Inferior parietal cortex (tissue), 1 donor: ENCODE results near the gene HPS4.
"Not testable (repeated sequence)": the region's sequence is repeated elsewhere in the genome, so short reads cannot be mapped to it uniquely, and the experiment has no call there.

ENCODE experiments used
- DNase-seq: peaks from one replicate; pipeline ENCODE4 v3.0.0-alpha.2; 2016; ENCODE audit errors: extremely low spot score

Gene HPS4

GRCh38 chr22:26443901-26444690 lies 39.5 kb downstream of the HPS4 start:
- DNase-seq, result no peak

DNA sequence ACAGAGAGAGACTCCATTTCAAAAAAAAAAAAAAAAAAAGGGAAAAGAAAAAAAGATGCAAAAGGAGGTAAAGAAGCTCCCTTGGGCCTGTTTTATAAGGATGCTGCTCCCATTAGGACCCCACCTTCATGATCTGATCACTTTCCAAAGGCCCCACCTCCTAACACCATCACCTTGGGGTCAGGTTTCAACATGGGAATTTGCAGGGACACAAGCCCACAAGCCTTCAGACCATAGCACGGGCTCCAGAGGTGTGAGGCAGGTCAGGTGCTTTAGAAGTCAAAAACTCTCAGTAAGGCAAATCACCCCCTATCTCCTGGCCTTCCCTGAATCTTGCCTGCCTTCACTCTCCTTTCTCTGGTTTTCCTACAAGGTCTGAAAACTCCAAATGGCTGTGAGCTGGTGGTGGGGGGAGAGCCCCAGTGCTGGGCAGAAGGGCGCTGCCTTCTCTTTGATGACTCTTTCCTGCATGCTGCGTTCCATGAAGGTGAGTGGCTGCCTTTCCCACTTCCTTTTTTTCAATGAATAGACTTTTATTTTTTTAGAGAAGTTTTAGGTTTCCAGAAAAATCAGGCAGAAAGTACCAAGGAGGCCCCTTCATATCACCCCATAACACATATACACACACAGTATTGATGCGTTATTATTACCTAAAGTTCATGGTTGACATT lies 41.4 kb downstream of the HPS4 start:
- DNase-seq, result no peak

DNA sequence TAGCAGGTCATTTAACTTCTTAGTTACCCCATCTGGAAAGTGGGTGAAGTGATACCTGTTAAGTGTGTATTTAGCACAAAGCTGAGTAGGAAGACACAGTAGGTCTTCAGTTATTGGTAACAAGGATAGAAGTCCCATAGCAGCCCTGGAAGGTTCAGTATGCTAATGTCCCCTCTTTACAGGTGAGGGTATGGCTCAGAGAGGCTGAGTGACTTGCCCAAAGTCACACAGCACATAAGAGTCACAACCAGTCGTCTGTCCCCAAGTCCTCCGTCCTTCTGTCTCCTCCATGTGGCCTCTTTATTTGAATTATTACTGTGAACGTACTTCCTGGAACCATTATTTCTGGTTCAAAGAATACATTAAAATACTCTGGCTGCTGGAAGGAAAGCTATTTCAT lies 44.0 kb downstream of the HPS4 start:
- DNase-seq, result no peak

- DNase-seq, result not testable (repeated sequence)
These were observed 44.8 kb downstream of the HPS4 start for GRCh38 chr22:26438776-26439175.

- no peak for DNase-seq
These were observed 45.7 kb downstream of the HPS4 start for GRCh38 chr22:26437694-26438392.

DNA sequence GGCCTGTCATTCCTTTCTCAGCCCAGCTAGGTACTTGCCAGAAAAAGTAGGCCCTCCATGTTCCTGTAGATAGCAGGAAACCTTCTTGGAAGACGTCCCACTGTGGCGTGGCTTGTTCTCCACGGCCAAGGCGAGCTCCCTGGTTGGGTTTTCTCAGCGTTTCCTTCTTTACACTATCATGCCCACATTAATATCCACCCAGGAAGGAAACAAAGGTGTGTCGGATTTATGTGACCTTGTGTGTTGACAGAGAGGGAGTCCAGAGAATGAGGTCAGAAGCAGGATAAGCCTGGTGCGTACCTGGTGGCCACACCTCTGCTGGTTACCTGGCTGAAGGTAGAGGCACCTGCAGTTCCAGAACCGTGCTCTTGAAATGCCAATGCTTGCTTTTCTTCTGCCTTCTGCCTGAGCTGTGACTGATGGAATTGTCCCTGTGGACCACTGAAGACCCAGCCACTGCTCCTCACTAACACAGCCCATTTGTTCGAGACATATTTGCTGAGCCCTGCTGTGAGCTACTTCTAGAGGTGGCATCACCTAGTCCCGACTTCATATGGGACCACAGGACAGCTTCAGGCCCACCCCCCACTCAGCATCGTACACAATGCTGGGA lies 46.6 kb downstream of the HPS4 start:
- no peak for DNase-seq

DNA sequence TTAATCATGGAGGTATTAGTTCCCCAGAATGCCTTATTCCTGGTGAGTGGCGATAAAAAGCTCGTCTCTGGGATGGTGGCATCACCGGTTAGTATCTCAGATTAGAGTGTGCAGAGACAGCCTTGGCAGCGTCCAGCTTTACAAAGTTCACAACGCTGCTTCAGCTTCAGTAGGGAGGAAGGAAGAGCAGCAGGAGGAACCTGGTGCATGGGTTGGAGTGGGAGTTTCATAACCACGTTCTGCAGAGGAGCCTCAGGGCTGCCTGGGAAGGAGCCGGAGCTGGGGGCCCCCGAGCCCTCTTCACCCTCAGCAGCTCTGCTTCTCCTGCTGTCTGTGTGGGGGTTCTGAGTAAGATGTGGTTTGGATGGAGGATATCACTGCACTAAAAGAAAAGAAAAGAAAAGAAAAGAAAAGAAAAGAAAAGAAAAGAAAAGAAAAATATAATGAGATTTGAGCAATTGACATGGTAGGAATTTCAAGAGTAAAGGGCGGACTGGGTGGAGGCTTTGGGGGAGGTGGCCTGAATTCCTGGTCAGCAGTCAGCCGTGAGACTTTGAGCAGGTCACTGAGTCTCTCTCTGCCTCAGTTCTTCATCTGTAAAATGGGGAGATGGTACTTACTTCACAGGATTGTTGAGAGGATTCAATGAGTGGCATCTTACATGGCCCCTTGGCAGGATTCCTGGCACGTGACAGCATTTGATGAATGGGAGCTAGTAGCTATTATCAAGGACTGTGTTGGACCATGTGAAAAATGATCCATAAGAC lies 48.1 kb downstream of the HPS4 start:
- no peak for DNase-seq

GRCh38 chr22:26433805-26434204 lies 49.8 kb downstream of the HPS4 start:
- DNase-seq, result no peak

DNA sequence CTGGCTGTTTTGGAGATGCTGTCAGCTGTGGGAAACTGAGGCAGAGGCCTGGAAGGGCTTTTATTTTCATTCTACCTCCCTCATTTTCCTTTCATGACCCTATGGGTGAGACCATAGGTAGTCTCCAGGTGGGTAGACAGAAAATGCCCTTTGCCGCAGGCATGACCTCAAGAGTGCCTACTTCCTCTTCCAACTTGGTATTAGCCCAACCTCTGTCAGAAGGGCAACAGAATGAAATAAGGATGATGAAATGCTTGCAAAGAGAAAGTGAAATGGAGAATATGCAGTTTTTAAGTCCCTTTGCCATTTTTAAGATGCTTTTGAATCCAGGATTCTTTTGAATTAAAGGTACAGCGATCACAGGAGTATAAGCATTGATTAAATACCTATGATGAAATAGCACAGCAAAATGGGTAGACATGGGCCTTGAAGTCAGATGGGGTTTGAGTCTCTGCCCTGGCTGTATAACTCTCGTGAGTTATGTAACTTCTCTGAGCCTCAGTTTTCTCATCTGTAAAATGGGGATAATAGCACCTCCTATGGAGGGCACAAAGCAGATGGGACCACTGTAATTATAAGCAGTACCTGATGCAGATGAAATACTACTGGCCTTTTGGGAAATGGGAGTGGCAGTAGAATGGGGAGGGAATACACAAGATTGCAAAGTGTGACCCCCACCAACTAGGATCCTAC lies 50.8 kb downstream of the HPS4 start:
- no peak for DNase-seq

DNA sequence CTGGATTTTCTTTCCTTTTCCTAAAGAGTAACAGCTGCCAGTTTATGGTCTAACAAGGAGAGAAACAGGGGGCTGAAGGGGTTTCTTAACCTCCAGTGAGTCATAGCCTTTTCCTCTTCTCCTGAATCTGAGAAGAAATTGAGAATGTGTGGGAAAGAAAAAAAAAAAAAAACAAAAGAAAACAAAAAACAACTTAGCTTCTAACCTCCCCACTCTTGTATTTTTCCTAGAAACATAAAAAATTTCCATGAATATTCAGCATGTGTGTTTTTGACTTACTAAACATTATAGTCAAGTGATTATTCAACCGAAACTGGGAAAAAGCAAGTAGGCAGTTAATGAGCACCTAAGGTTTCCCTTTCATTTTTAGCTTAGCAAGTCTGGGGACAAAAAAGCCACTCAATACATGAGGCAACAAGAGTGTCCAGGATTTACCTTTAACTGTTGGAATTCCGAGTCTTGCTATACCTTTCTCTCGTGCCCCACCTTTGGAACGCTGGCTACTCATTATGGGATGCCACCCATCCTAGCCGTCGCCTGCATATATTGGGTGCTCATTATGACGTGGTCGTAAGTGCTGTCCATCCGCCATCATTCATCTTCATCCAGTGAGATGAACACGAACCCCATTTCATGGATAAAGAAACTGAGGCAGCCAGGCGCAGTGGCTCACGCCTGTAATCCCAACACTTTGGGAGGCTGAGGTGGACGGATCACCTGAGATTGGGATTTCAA lies 52.2 kb downstream of the HPS4 start:
- DNase-seq, result no peak

- DNase-seq, result no peak
These were observed 53.0 kb downstream of the HPS4 start for GRCh38 chr22:26430600-26430999.

DNA sequence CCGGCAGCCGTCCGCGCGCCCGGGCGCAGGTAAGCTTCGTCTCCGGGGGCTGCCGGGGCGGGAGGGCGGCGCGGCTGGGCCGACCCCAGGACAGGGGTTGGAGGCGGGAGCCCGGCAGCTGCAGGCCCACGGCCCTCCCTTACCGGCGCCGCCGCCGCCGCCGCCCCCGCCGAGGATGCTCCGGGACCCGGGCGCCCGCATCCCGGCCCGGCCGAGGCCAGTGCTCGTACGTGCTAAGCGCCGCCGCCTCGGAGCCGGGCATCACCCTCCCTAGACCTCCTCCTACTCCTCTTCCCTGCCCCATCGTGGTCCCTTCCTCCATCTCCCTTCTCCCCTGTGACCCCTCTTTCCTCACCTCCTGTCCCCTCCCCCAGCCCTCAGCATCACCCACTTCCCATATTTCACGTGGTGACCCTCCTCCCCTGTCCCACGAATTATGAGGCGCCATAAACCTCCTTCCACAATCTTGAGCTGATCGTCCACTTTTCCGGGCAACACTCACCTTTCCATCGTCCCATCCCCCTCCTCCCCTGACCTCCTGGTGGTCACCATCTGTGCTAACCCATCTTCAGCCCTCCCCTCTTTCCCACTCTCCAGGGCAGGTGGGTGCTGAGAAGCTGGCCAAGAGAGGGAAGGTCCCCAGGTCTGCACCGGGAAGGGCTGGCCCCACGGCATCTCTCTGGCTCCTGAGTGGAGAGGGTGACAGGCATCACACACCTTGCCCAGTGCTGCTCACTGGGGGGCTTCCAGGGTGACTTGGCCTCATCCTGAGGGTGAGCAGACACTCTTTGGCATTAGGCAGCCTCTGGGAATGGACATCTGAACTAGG lies 53.9 kb downstream of the HPS4 start:
- DNase-seq, result no peak

DNA sequence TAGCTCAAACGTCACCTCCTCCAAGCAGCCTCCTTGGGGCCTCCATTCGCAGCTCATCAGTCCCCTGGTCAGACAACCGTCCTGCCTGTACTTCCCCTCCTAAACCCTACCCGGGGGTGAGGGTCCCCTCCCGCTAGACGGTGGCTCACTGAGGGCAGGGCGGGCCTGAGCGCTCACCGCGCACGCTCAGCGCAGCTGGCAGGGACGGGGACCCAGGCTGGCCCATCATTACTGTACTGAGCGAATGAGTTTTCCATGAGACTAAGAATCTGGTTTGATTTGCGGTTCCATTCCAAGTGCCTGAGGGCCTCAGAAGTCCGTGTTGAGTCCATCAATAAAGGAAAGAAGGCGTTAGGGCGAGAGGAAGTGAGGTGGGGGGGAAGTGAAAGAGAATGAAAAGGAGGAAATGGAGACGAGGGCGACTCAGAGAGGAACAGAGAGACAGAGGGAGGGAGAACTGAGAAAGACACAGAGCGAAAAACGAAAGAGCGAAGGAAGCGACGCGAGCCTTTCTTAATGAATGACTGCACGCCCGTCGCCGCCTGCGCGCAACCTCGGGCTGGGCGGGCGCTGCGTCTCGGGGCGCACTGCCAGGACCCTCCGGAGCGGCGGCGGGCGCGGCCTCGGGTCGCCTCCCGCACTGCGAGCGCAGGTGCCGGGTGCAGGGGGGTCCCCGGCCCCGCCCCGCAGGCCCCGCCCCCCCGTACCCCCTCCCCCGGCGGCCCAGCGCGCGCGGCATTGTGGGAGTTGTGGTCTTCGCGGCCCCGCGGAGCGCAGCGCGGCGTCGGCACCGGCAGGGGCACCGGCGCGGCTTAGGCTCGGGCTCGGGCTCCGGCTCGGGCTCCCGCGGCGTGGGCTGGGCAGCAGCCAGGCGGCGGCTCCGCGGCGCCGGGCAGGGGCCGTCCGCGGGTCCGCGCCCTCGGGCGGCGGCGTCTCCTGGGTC lies 54.8 kb downstream of the HPS4 start, which contains the start of gene ASPHD2:
Gene ASPHD2, plus strand, starts transcription at position 746 of the 943 bp plus-strand sequence. CDS start 4,356 bp downstream, outside the sequence.
- DNase-seq, result peak; percentile 50

DNA sequence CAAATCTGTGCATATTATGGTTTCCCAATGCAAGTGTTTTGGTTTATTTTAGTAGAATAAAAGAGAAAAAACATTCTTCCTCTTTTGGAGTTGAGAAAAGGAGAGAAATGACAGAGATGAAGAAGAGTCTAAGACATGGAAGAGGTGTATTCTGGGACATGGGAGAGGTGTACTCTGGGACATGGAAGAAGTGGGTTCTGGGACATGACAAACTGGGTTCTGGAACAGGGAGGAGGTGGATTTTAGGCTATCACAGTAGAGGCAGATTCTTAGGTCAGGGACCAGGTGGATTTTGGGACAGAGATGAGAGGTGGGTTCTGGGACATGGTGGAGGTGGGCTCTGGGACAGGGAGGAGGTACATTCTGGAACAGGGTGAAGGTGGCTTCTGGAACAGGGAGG lies 56.7 kb downstream of the HPS4 start:
- DNase-seq, result no peak

- no peak for DNase-seq
These were observed 65.0 kb downstream of the HPS4 start for GRCh38 chr22:26418620-26419019.

GRCh38 chr22:26417406-26417805 lies 66.2 kb downstream of the HPS4 start:
- DNase-seq, result no peak

DNA sequence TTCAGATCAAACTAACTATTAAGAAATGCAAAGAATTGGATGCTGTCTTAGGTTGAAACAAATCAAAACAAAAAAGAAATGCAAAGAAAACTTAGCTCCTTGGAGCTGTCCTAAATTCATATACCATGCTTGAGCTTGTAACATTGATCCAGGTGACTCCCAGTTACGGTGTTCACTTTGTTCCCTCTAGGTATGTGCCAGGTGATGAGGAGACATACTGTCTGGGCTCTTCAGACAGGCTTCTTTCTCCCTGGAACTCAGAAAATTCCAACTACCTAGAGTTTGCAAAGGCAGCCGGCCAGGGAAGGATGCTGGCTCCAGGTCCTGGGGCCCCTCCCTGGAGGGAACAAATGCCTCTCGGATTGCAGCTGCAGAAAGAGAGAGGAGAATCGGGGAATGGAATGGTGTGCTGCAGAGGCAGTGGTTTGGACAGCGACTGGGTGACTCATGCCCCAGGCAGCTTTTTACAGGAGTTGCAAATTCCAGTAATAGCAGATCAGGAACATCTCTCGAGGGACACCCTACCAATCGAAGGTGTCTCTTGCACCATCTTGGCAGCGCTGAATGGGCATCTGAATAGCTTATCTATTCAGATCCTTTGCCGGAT lies 66.8 kb downstream of the HPS4 start:
- DNase-seq, result no peak

GRCh38 chr22:26416256-26416655 lies 67.3 kb downstream of the HPS4 start:
- DNase-seq, result no peak
